Activated CD8-positive, alpha-beta T cell treated with anti-CD3 and anti-CD28 coated beads, Interleukin-2, amount 10 ng/mL, durations not matched to agents 7 days and 5 days (primary cell): ENCODE data around the gene HSD3B2. TPM values are rescaled to one million over a fixed set of nuclear protein-coding genes. Genes with fewer than 3 reads are reported as not detected.

Source experiments
- ATAC-seq: fragments of 150-1000 bp; cut with Tn5 transposase; one replicate; pipeline ENCODE4 v1.10.0; 2021; ENCODE audit warnings: moderate library complexity
- CTCF ChIA-PET: fragments of 350-600 bp; sonication (Branson Sonifier 250); formaldehyde crosslinking; loops from one replicate; lab custom pipeline; 2021; ENCODE audit warnings: antibody characterized with exemption; lab: Charles Lee
- POLR2A ChIA-PET: fragments of 350-600 bp; sonication (Branson Sonifier 250); formaldehyde crosslinking; loops from one replicate; lab custom pipeline; 2021; ENCODE audit warnings: antibody characterized with exemption; lab: Charles Lee
- DNase-seq: peaks from one replicate; pipeline ENCODE4 v3.0.0-alpha.2; 2020
- H3K27ac Mint-ChIP-seq: one replicate; pipeline ENCODE4 v1.8.0; 2021; ENCODE audit warnings: mild to moderate bottlenecking, mixed read lengths
- H3K27me3 Mint-ChIP-seq: one replicate; pipeline ENCODE4 v1.8.0; 2021; ENCODE audit warnings: low read depth, mixed read lengths
- H3K36me3 Mint-ChIP-seq: one replicate; pipeline ENCODE4 v1.8.0; 2021; ENCODE audit warnings: low read depth, mixed read lengths
- H3K4me1 Mint-ChIP-seq: one replicate; pipeline ENCODE4 v1.8.0; 2021; ENCODE audit warnings: low read depth, mixed read lengths
- H3K4me3 Mint-ChIP-seq: one replicate; pipeline ENCODE4 v1.8.0; 2021; ENCODE audit warnings: mild to moderate bottlenecking, mixed read lengths
- H3K9me3 Mint-ChIP-seq: one replicate; pipeline ENCODE4 v1.8.0; 2022; ENCODE audit warnings: mixed read lengths; ENCODE audit not compliant: insufficient read depth
- total RNA-seq, 2 experiments: library from RNA; stranded (reverse); gene quantifications; one replicate each; pipeline ENCODE4 v1.2.3, GENCODE V29; 2021

Gene HSD3B2
- total RNA-seq, 2 experiments from 2014 or later, result not detected

GRCh38 chr1:119409731-119410130, 5.2 kb upstream of the HSD3B2 start:
- Mint-ChIP-seq H3K9me3 (no peaks in the 10 kb centered on the region), H3K4me1 (no peaks in the 10 kb centered on the region), H3K27ac (no peak overlapping the region), H3K36me3 (no peaks in the 10 kb centered on the region), H3K4me3 (no peak overlapping the region), H3K27me3 (peaks cover 5% of the 10 kb centered on the region)
- ATAC-seq (no peak), DNase-seq (no peak)
- ChIA-PET POLR2A (no interaction called here), CTCF (no interaction called here)

- peaks cover 5% of the 10 kb centered on the region for H3K27me3 Mint-ChIP-seq
- no peak overlapping the region for H3K27ac Mint-ChIP-seq
- no peaks in the 10 kb centered on the region for H3K4me1 Mint-ChIP-seq
- ATAC-seq (no peak), DNase-seq (no peak)
- ChIA-PET POLR2A (no interaction called here), CTCF (no interaction called here)
- H3K9me3 Mint-ChIP-seq, result no peaks in the 10 kb centered on the region
- H3K36me3 Mint-ChIP-seq, result no peaks in the 10 kb centered on the region
- no peak overlapping the region for H3K4me3 Mint-ChIP-seq
Observed at GRCh38 chr1:119410961-119411360, 4.0 kb upstream of the HSD3B2 start.

GRCh38 chr1:119416006-119416640, 1.2 kb downstream of the HSD3B2 start:
- H3K27me3 Mint-ChIP-seq, result no peaks in the 10 kb centered on the region
- H3K4me1 Mint-ChIP-seq, result no peaks in the 10 kb centered on the region
- DNase-seq (no peak), ATAC-seq (no peak)
- H3K4me3 Mint-ChIP-seq, result no peak overlapping the region
- ChIA-PET CTCF (no interaction called here), POLR2A (no interaction called here)
- no peaks in the 10 kb centered on the region for H3K36me3 Mint-ChIP-seq
- H3K9me3 Mint-ChIP-seq, result no peaks in the 10 kb centered on the region
- H3K27ac Mint-ChIP-seq, result no peak overlapping the region

GRCh38 chr1:119419109-119419508, 4.2 kb downstream of the HSD3B2 start:
- CTCF ChIA-PET, result no interaction called here
- H3K4me1 Mint-ChIP-seq, result no peaks in the 10 kb centered on the region

GRCh38 chr1:119420638-119421037, 5.7 kb downstream of the HSD3B2 start:
- Mint-ChIP-seq H3K27ac (no peak overlapping the region), H3K4me3 (no peak overlapping the region), H3K36me3 (no peaks in the 10 kb centered on the region), H3K27me3 (no peaks in the 10 kb centered on the region), H3K4me1 (no peaks in the 10 kb centered on the region), H3K9me3 (no peaks in the 10 kb centered on the region)
- ChIA-PET CTCF (no interaction called here), POLR2A (no interaction called here)
- DNase-seq, result no peak
- no peak for ATAC-seq

More at GRCh38 chr1:119419109-119419508, 4.2 kb downstream of the HSD3B2 start:
- Mint-ChIP-seq H3K4me3 (no peak overlapping the region), H3K27me3 (no peaks in the 10 kb centered on the region), H3K27ac (no peak overlapping the region), H3K36me3 (no peaks in the 10 kb centered on the region), H3K9me3 (no peaks in the 10 kb centered on the region)
- DNase-seq, result no peak
- POLR2A ChIA-PET, result no interaction called here
- no peak for ATAC-seq

GRCh38 chr1:119422631-119423030, 7.7 kb downstream of the HSD3B2 start:
- ChIA-PET CTCF (no interaction called here), POLR2A (no interaction called here)
- Mint-ChIP-seq H3K27me3 (no peaks in the 10 kb centered on the region), H3K9me3 (no peaks in the 10 kb centered on the region), H3K36me3 (no peaks in the 10 kb centered on the region), H3K4me1 (no peaks in the 10 kb centered on the region), H3K4me3 (no peak overlapping the region), H3K27ac (no peak overlapping the region)
- no peak for DNase-seq
- no peak for ATAC-seq

GRCh38 chr1:119428991-119429390, 14.0 kb downstream of the HSD3B2 start:
- Mint-ChIP-seq H3K27ac (no peak overlapping the region), H3K4me1 (no peaks in the 10 kb centered on the region), H3K27me3 (peaks cover 2% of the 10 kb centered on the region), H3K4me3 (no peak overlapping the region), H3K9me3 (no peaks in the 10 kb centered on the region), H3K36me3 (no peaks in the 10 kb centered on the region)
- ATAC-seq (no peak), DNase-seq (no peak)
- ChIA-PET CTCF (no interaction called here), POLR2A (interaction anchor here (0.6 kb wide), 1 partner anchor 103 kb away, joined by 3 read pairs; no protein-coding TSS in a partner anchor)

GRCh38 chr1:119429687-119430086, 14.7 kb downstream of the HSD3B2 start:
- Mint-ChIP-seq H3K27me3 (peaks cover 2% of the 10 kb centered on the region), H3K4me1 (no peaks in the 10 kb centered on the region), H3K9me3 (no peaks in the 10 kb centered on the region), H3K27ac (no peak overlapping the region), H3K4me3 (no peak overlapping the region), H3K36me3 (no peaks in the 10 kb centered on the region)
- CTCF ChIA-PET, result no interaction called here
- DNase-seq (no peak), ATAC-seq (no peak)
- POLR2A ChIA-PET, result no interaction called here

- ChIA-PET POLR2A (no interaction called here), CTCF (no interaction called here)
- no peak for DNase-seq
- Mint-ChIP-seq H3K36me3 (no peaks in the 10 kb centered on the region), H3K27ac (no peak overlapping the region), H3K27me3 (peaks cover 2% of the 10 kb centered on the region), H3K4me1 (no peaks in the 10 kb centered on the region), H3K4me3 (no peak overlapping the region), H3K9me3 (no peaks in the 10 kb centered on the region)
- no peak for ATAC-seq
Observed at GRCh38 chr1:119430486-119430885, 15.5 kb downstream of the HSD3B2 start.

- Mint-ChIP-seq H3K4me3 (no peak overlapping the region), H3K9me3 (no peaks in the 10 kb centered on the region), H3K27ac (no peak overlapping the region), H3K4me1 (no peaks in the 10 kb centered on the region), H3K27me3 (peaks cover 6% of the 10 kb centered on the region), H3K36me3 (no peaks in the 10 kb centered on the region)
- ATAC-seq (no peak), DNase-seq (no peak)
- ChIA-PET CTCF (no interaction called here), POLR2A (no interaction called here)
Observed at GRCh38 chr1:119431836-119432235, 16.9 kb downstream of the HSD3B2 start.

- Mint-ChIP-seq H3K4me3 (no peak overlapping the region), H3K4me1 (no peaks in the 10 kb centered on the region), H3K36me3 (no peaks in the 10 kb centered on the region), H3K27me3 (peaks cover 7% of the 10 kb centered on the region), H3K9me3 (no peaks in the 10 kb centered on the region), H3K27ac (no peak overlapping the region)
- DNase-seq (no peak), ATAC-seq (no peak)
- ChIA-PET CTCF (no interaction called here), POLR2A (no interaction called here)
Observed at GRCh38 chr1:119435052-119435451, 20.1 kb downstream of the HSD3B2 start.

- H3K4me3 Mint-ChIP-seq, result no peak overlapping the region
- peaks cover 10% of the 10 kb centered on the region for H3K27me3 Mint-ChIP-seq
- no peak overlapping the region for H3K27ac Mint-ChIP-seq
- POLR2A ChIA-PET, result no interaction called here
- H3K9me3 Mint-ChIP-seq, result no peaks in the 10 kb centered on the region
- DNase-seq, result no peak
- CTCF ChIA-PET, result no interaction called here
- no peak for ATAC-seq
- H3K36me3 Mint-ChIP-seq, result no peaks in the 10 kb centered on the region
- H3K4me1 Mint-ChIP-seq, result no peaks in the 10 kb centered on the region
Observed at GRCh38 chr1:119438761-119439160, 23.8 kb downstream of the HSD3B2 start.
